Fibroblast of lung (primary cell): ENCODE results near the gene MYO18A. TPM values are rescaled to one million over a fixed set of nuclear protein-coding genes. Genes with fewer than 3 reads are reported as not detected.

Experiments
- DNase-seq, 2 donors: peaks; one replicate each; pipeline versions ENCODE4 v3.0.0 to v3.0.0-alpha.2; 2010; ENCODE audit warnings: low read depth in 2 of 2
- H2AFZ ChIP-seq: 2 replicates; pipeline ENCODE4 v1.5.1; 2012; ENCODE audit warnings: low read length, control low read depth, inconsistent platforms
- H3K27ac ChIP-seq: 2 replicates; pipeline ENCODE4 v1.5.1; 2011; ENCODE audit warnings: low read length, control low read depth; ENCODE audit not compliant: insufficient read depth
- H3K27me3 ChIP-seq: 2 replicates; pipeline ENCODE4 v1.5.1; 2011; ENCODE audit warnings: mild to moderate bottlenecking, low read length; ENCODE audit not compliant: control insufficient read depth, insufficient read depth
- H3K36me3 ChIP-seq: 2 replicates; pipeline ENCODE4 v1.5.1; 2011; ENCODE audit warnings: low read length; ENCODE audit not compliant: control insufficient read depth, insufficient read depth
- H3K4me1 ChIP-seq: 2 replicates; pipeline ENCODE4 v1.5.1; 2011; ENCODE audit warnings: low read length; ENCODE audit not compliant: control insufficient read depth, insufficient read depth; ENCODE audit errors: extremely low read depth
- H3K4me2 ChIP-seq: 2 replicates; pipeline ENCODE4 v1.5.1; 2011; ENCODE audit warnings: low read length, control low read depth; ENCODE audit not compliant: insufficient read depth; ENCODE audit errors: extremely low read depth
- H3K4me3 ChIP-seq, 4 experiments: fragments of 200-600 bp in 1 of 4; sonication (generic) in 1 of 4; replicated peaks in 1 of 4; 2 replicates each; pipeline ENCODE4 v1.5.1; 2011 to 2016; ENCODE audit warnings: low read length in 4 of 4, low read depth in 3 of 4, mild to moderate bottlenecking in 3 of 4, control low read depth in 2 of 4, inconsistent platforms in 1 of 4, mixed read lengths in 1 of 4; ENCODE audit not compliant: insufficient read depth in 1 of 4; ENCODE audit errors: control extremely low read depth in 1 of 4
- H3K79me2 ChIP-seq: 2 replicates; pipeline ENCODE4 v1.5.1; 2012; ENCODE audit warnings: mild to moderate bottlenecking, low read length, inconsistent platforms; ENCODE audit not compliant: control insufficient read depth, insufficient read depth
- H3K9ac ChIP-seq: 2 replicates; pipeline ENCODE4 v1.5.1; 2011; ENCODE audit warnings: mild to moderate bottlenecking, low read length, control low read depth; ENCODE audit not compliant: insufficient read depth
- H3K9me3 ChIP-seq: 2 replicates; pipeline ENCODE4 v1.5.1; 2012; ENCODE audit warnings: low read depth, low read length; ENCODE audit not compliant: control insufficient read depth, insufficient read depth
- H4K20me1 ChIP-seq: 2 replicates; pipeline ENCODE4 v1.5.1; 2011; ENCODE audit warnings: low read length; ENCODE audit not compliant: control insufficient read depth, insufficient read depth; ENCODE audit errors: extremely low read depth
- CTCF ChIP-seq, 2 donors: IDR thresholded peaks in 1 of 2; conservative IDR thresholded peaks in 1 of 2; 1 replicate in 1 of 2; 2 replicates in 1 of 2; pipeline ENCODE4 v1.5.1; 2011 to 2012; ENCODE audit warnings: low read length in 2 of 2, control low read depth in 1 of 2, inconsistent platforms in 1 of 2, low read depth in 1 of 2, mild to moderate bottlenecking in 1 of 2
- EZH2 ChIP-seq: IDR thresholded peaks from 2 replicates; pipeline ENCODE4 v1.5.1; 2012; ENCODE audit warnings: low read length, control low read depth, mild to moderate bottlenecking; ENCODE audit errors: missing control alignments
- polyA plus RNA-seq, 2 donors: library from polyadenylated mRNA; depleted of rRNA in 1 of 2; stranded (reverse) in 1 of 2; unstranded in 1 of 2; fragments of >200 nt; gene quantifications; 2 replicates each; pipeline ENCODE4 v1.2.1, GENCODE V29; 2011 to 2012; ENCODE audit warnings: missing spikeins in 1 of 2
- total RNA-seq: library from RNA; depleted of rRNA; stranded (reverse); fragments of >200 nt; gene quantifications from 2 replicates; pipeline ENCODE4 v1.2.1, GENCODE V29; 2014

MYO18A gene
- total and polyA plus RNA-seq, 2 donors (not counting 1 experiment from before 2014, with no cell fraction given): 11.7 to 133 TPM

DNA sequence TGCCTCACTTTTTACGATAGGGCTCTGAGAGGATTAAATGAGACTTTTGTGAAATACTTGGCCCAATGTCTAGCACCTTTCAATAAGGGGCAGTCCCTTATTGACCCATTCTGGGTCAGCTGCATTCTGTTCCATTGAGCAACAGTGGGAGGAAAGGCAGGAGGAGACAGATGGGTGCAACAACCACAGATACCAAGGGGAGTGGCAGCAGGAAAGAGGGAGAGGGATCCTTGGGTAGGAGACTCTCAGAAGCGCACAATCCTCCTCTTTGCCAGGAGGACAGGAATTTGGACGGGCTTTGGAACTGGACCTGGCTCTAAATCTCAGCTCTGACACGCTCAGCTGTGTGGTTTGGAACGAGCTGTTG is 133.7 kb downstream of the MYO18A start:
- DNase-seq: no peak
- H3K9me3 ChIP-seq: no peaks in the 10 kb centered on the region
- no peaks in the 10 kb centered on the region for H3K4me1 ChIP-seq
- TF ChIP-seq EZH2 (no peak), CTCF (conservative IDR thresholded peaks at IDR 0.05 in 1 of 2, IDR thresholded peaks at IDR 0.05 in 1 of 2; ENCODE audit: low read depth in 1 of 2, low read length in 2 of 2) (no peak)
- no peaks in the 10 kb centered on the region for H4K20me1 ChIP-seq
- H3K4me2 ChIP-seq: no peak overlapping the region
- H3K27me3 ChIP-seq: peaks cover 9% of the 10 kb centered on the region
- H3K79me2 ChIP-seq: no peaks in the 10 kb centered on the region
- H2AFZ ChIP-seq: no peak overlapping the region
- H3K36me3 ChIP-seq: no peaks in the 10 kb centered on the region
- H3K9ac ChIP-seq: no peak overlapping the region
- H3K4me3 ChIP-seq: no peak overlapping the region
- no peak overlapping the region for H3K27ac ChIP-seq

GRCh38 chr17:29045734-29046472 is 134.3 kb downstream of the MYO18A start:
- Histone ChIP-seq H2AFZ (no peak overlapping the region), H3K79me2 (no peaks in the 10 kb centered on the region), H3K4me3 (no peak overlapping the region), H3K9ac (no peak overlapping the region), H3K36me3 (no peaks in the 10 kb centered on the region), H3K9me3 (no peaks in the 10 kb centered on the region), H3K27me3 (peaks cover 9% of the 10 kb centered on the region), H3K4me1 (no peaks in the 10 kb centered on the region), H3K27ac (no peak overlapping the region), H3K4me2 (no peak overlapping the region), H4K20me1 (no peaks in the 10 kb centered on the region)
- TF ChIP-seq EZH2 (no peak), CTCF (conservative IDR thresholded peaks at IDR 0.05 in 1 of 2, IDR thresholded peaks at IDR 0.05 in 1 of 2; ENCODE audit: low read depth in 1 of 2, low read length in 2 of 2) (no peak)
- no peak for DNase-seq

GRCh38 chr17:29045026-29045425 is 135.2 kb downstream of the MYO18A start:
- TF ChIP-seq CTCF (conservative IDR thresholded peaks at IDR 0.05 in 1 of 2, IDR thresholded peaks at IDR 0.05 in 1 of 2; ENCODE audit: low read depth in 1 of 2, low read length in 2 of 2): no peak
- TF ChIP-seq EZH2: no peak
- Histone ChIP-seq H3K4me3 (no peak overlapping the region), H3K27ac (no peak overlapping the region), H3K4me1 (no peaks in the 10 kb centered on the region), H3K27me3 (peaks cover 9% of the 10 kb centered on the region), H4K20me1 (no peaks in the 10 kb centered on the region), H3K9ac (no peak overlapping the region), H3K36me3 (no peaks in the 10 kb centered on the region), H2AFZ (no peak overlapping the region), H3K9me3 (no peaks in the 10 kb centered on the region), H3K4me2 (no peak overlapping the region), H3K79me2 (no peaks in the 10 kb centered on the region)
- no peak for DNase-seq
